K562 (cell line): ENCODE results near the gene NRG3. TPM values are rescaled to one million over a fixed set of nuclear protein-coding genes. Genes with fewer than 3 reads are reported as not detected.

Experiments
- ATAC-seq: fragments of 200-7000 bp; cut with Tn5 transposase; 3 replicates; pipeline ENCODE4 v1.9.1; 2020; ENCODE audit warnings: moderate library complexity
- BruUV-seq: library from RNA; stranded (reverse); fragments of 400-500 nt; replicated peaks from 2 replicates; lab custom pipeline; 2021; lab: Mats Ljungman, UMichigan
- CTCF ChIA-PET: fragments of 300-600 bp; formaldehyde crosslinking; extraction: SDS; loops from one replicate; lab custom pipeline; 2021; ENCODE audit warnings: low intra/inter-chr PET ratio; lab: Yijun Ruan, JAX
- POLR2A ChIA-PET: fragments of 300-600, 350-650 bp; sonication (Branson Sonifier 250); formaldehyde crosslinking; extraction: SDS; loops from one replicate; lab custom pipeline; 2021; ENCODE audit warnings: antibody characterized with exemption, inconsistent platforms; lab: Yijun Ruan, JAX
- DNase-seq, 4 experiments: peaks; one replicate each; pipeline versions ENCODE4 v3.0.0 to v3.0.0-alpha.2; 2011 to 2018; ENCODE audit warnings: low spot score in 3 of 4, mixed read lengths in 3 of 4; ENCODE audit errors: extremely low read depth in 1 of 4
- FAIRE-seq: peaks from 2 replicates; lab custom pipeline; 2011; peaks lifted over from hg19 to GRCh38; lab: Jason Lieb, UNC
- H2AFZ ChIP-seq: 2 replicates; pipeline ENCODE4 v1.6.0; 2011; ENCODE audit warnings: low read depth, low read length, control low read depth, inconsistent platforms
- H3K27ac ChIP-seq: fragments of 200-600 bp; 3 replicates; pipeline ENCODE4 v1.8.0; 2011; ENCODE audit warnings: low read depth, mild to moderate bottlenecking, control low read depth, inconsistent platforms, low read length, moderate library complexity, mixed read lengths; ENCODE audit errors: extremely low read depth
- H3K27me3 ChIP-seq, 2 experiments: fragments of 300-600 bp in 1 of 2; 2 replicates in 1 of 2; 3 replicates in 1 of 2; pipeline versions ENCODE4 v1.6.0 to v1.8.0; 2011; ENCODE audit warnings: inconsistent platforms in 2 of 2, low read length in 2 of 2, mild to moderate bottlenecking in 1 of 2, mixed read lengths in 1 of 2, moderate library complexity in 1 of 2; ENCODE audit not compliant: control insufficient read depth in 2 of 2, insufficient read depth in 2 of 2
- H3K36me3 ChIP-seq: fragments of 300-600 bp; 3 replicates; pipeline ENCODE4 v1.8.0; 2011; ENCODE audit warnings: mild to moderate bottlenecking, low read length, inconsistent platforms; ENCODE audit not compliant: control insufficient read depth, insufficient read depth
- H3K4me1 ChIP-seq, 2 experiments: fragments of 200-600 bp in 1 of 2; replicated peaks in 1 of 2; 2 replicates in 1 of 2; 3 replicates in 1 of 2; pipeline versions ENCODE4 v1.5.1 to v1.8.0; 2011; ENCODE audit warnings: inconsistent platforms in 2 of 2, low read length in 2 of 2, mild to moderate bottlenecking in 1 of 2, mixed read lengths in 1 of 2, moderate library complexity in 1 of 2; ENCODE audit not compliant: control insufficient read depth in 2 of 2, insufficient read depth in 2 of 2
- H3K4me2 ChIP-seq: 2 replicates; pipeline ENCODE4 v1.6.1; 2011; ENCODE audit warnings: low read length, control low read depth, inconsistent platforms, mixed read lengths; ENCODE audit not compliant: insufficient read depth
- H3K4me3 ChIP-seq: fragments of 200-600 bp; sonication (generic), shearing (Covaris generic); 2 replicates; pipeline ENCODE4 v1.5.1; 2016; ENCODE audit warnings: control low read depth, inconsistent platforms
- H3K79me2 ChIP-seq: fragments of 200-600 bp; 3 replicates; pipeline ENCODE4 v1.8.0; 2011; ENCODE audit warnings: low read length, inconsistent platforms; ENCODE audit not compliant: control insufficient read depth, insufficient read depth
- H3K9ac ChIP-seq, 2 experiments: 2 replicates each; pipeline versions ENCODE4 v1.6.0 to v1.6.1; 2011; ENCODE audit warnings: low read depth in 2 of 2, low read length in 2 of 2, control low read depth in 1 of 2, inconsistent platforms in 1 of 2, mild to moderate bottlenecking in 1 of 2, mixed read lengths in 1 of 2; ENCODE audit not compliant: insufficient read depth in 1 of 2
- H3K9me1 ChIP-seq: one replicate; pipeline ENCODE4 v1.6.0; 2011; ENCODE audit warnings: inconsistent platforms, mild to moderate bottlenecking, low read length, moderate library complexity; ENCODE audit not compliant: control insufficient read depth, insufficient read depth
- H3K9me3 ChIP-seq: replicated peaks from 2 replicates; pipeline ENCODE4 v1.5.1; 2011; ENCODE audit warnings: low read depth, low read length, inconsistent platforms; ENCODE audit not compliant: control insufficient read depth, insufficient read depth
- H4K20me1 ChIP-seq: replicated peaks from 2 replicates; pipeline ENCODE4 v1.6.1; 2011; ENCODE audit warnings: low read length, inconsistent platforms, mixed read lengths; ENCODE audit not compliant: control insufficient read depth, insufficient read depth
- CC2D1A ChIP-seq: fragments of 450-650 bp; IDR thresholded peaks from 2 replicates; pipeline ENCODE4 v1.6.1; 2017; ENCODE audit warnings: mild to moderate bottlenecking
- DEAF1 ChIP-seq: fragments of 450-650 bp; formaldehyde crosslinking; IDR thresholded peaks from 2 replicates; pipeline ENCODE4 v1.4.0; 2020; ENCODE audit warnings: mild to moderate bottlenecking, moderate library complexity
- NFYB ChIP-seq: IDR thresholded peaks from 2 replicates; pipeline ENCODE4 v1.6.1; 2011; ENCODE audit warnings: mild to moderate bottlenecking, moderate library complexity; ENCODE audit not compliant: insufficient read length; ENCODE audit errors: extremely low read depth
- SRSF9 ChIP-seq: fragments of 200-400 bp; formaldehyde crosslinking; IDR thresholded peaks from 2 replicates; pipeline ENCODE4 v1.6.1; 2017; ENCODE audit warnings: low read depth, low read length, borderline replicate concordance
- YY1 ChIP-seq, 3 experiments: IDR thresholded peaks; 2 replicates each; pipeline ENCODE4 v1.6.1; 2011; ENCODE audit warnings: low read length in 2 of 3, mild to moderate bottlenecking in 2 of 3, moderate library complexity in 2 of 3, borderline replicate concordance in 1 of 3, control low read depth in 1 of 3, low read depth in 1 of 3; ENCODE audit not compliant: insufficient read depth in 3 of 3, insufficient replicate concordance in 2 of 3, control insufficient read depth in 1 of 3, insufficient read length in 1 of 3; ENCODE audit errors: extremely low read depth in 1 of 3
- ZNF174 ChIP-seq: fragments of 250-450 bp; sonication (Bioruptor Pico); IDR thresholded peaks from 2 replicates; pipeline ENCODE4 v1.4.0; 2020; ENCODE audit warnings: mild to moderate bottlenecking
- ZNF311 ChIP-seq: fragments of 250-450 bp; sonication (Bioruptor Pico); IDR thresholded peaks from 2 replicates; pipeline ENCODE4 v1.4.0; 2020; ENCODE audit warnings: mild to moderate bottlenecking, moderate library complexity
- WGBS: fragments of 100-300 bp; shearing (Covaris generic); methylation state at CpG from one replicate; pipeline ENCODE4 v1.1.6; 2016; ENCODE audit warnings: low coverage, mixed read lengths; ENCODE audit not compliant: insufficient coverage; ENCODE audit errors: missing lambda C conversion rate; 5-methylcytosine and 5-hydroxymethylcytosine counted together
- in situ Hi-C: fragments of 300-500 bp; cut with MboI; formaldehyde crosslinking; loops from 4 replicates; pipeline ENCODE4 v1.15.0; 2018; ENCODE audit warnings: inconsistent platforms, mixed read lengths
- intact Hi-C: fragments of 100-400 bp; cut with micrococcal nuclease; formaldehyde crosslinking; loops from 2 replicates; pipeline ENCODE4 v1.14.2; 2022
- polyA plus RNA-seq, 8 experiments: library from polyadenylated mRNA; depleted of rRNA in 4 of 8; stranded (reverse) in 5 of 8; unstranded in 3 of 8; fragments of >200 nt; fragmentation: Nextera tagmentation in 2 of 8; fragmentation: Illumina TruSeq in 1 of 8; extraction: Ambion mirVana in 2 of 8; extraction: Trizol in 1 of 8; gene quantifications; 2 replicates each; pipeline versions ENCODE4 v1.2.1 to v1.2.3, GENCODE V29; 2011 to 2014; ENCODE audit warnings: inconsistent platforms in 1 of 8, missing spikeins in 1 of 8
- total RNA-seq, 7 experiments: library from RNA; depleted of rRNA in 6 of 7; stranded (reverse); fragments of >200 nt in 6 of 7; fragmentation: Illumina TruSeq in 2 of 7; extraction: Trizol in 2 of 7; gene quantifications; 2 replicates each; pipeline versions ENCODE4 v1.2.1 to v1.2.3, GENCODE V29; 2011 to 2021; ENCODE audit warnings: low replicate concordance in 1 of 7

NRG3 gene
- total and polyA plus RNA-seq, 9 of the 15 experiments (the other 6 are each of a cell fraction or from before 2014, with no cell fraction given): not detected

- Histone ChIP-seq H4K20me1 (no peaks in the 10 kb centered on the region), H3K36me3 (no peaks in the 10 kb centered on the region), H3K27me3 (no peaks in the 10 kb centered on the region), H3K9ac (no peak overlapping the region), H3K4me2 (no peak overlapping the region), H3K79me2 (no peaks in the 10 kb centered on the region), H3K4me1 (no peaks in the 10 kb centered on the region), H2AFZ (no peak overlapping the region), H3K4me3 (no peak overlapping the region), H3K9me1 (no peaks in the 10 kb centered on the region), H3K27ac (no peak overlapping the region), H3K9me3 (no peaks in the 10 kb centered on the region)
- FAIRE-seq: no peak
- no peak for ATAC-seq
- under 1% methylated on average over 15 of the region's 15 CpGs for WGBS
- TF ChIP-seq YY1 (IDR thresholded peaks at IDR 0.05; ENCODE audit: borderline replicate concordance in 1 of 3, control insufficient read depth in 1 of 3, extremely low read depth in 1 of 3, insufficient read depth in 3 of 3, insufficient read length in 1 of 3, insufficient replicate concordance in 2 of 3, low read depth in 1 of 3, low read length in 2 of 3) (no peak), NFYB (no peak), ZNF311 (no peak), ZNF174 (no peak), DEAF1 (no peak), CC2D1A (no peak), SRSF9 (no peak)
- CTCF ChIA-PET: no interaction called here
- no peak for DNase-seq
- in situ Hi-C loops: no loop called here
- POLR2A ChIA-PET: no interaction called here
- intact Hi-C loops: no loop called here
- BruUV-seq: no TSS peak
Observed at GRCh38 chr10:81831060-81831459, 43.9 kb upstream of the NRG3 start.
